Measurements from ENCODE around the gene PUM2. TPM values are rescaled to one million over a fixed set of nuclear protein-coding genes. Genes with fewer than 3 reads are reported as not detected.

The PUM2 gene
- total and polyA plus RNA-seq, 5 donors = 27.5 to 84.5 (median 79.8) TPM

Other genes with a start within 250 kb of the PUM2 start
- under 1 TPM; 0.09 to 0.25 (median 0.20) TPM for gene SDC1, start 125.7 kb downstream of the PUM2 start, total RNA-seq
- 0.23 TPM for gene SDC1, start 125.7 kb downstream of the PUM2 start, polyA plus RNA-seq
- gene RHOB, start 96.2 kb upstream of the PUM2 start, total RNA-seq = 100 to 1,000 TPM; 141 to 365 (median 217) TPM
- gene RHOB, start 96.2 kb upstream of the PUM2 start, polyA plus RNA-seq = 315 TPM